Trophoblast cell (in vitro differentiated cells and primary cell): ENCODE data around the gene AMBRA1.
A peak's percentile ranks its signal among the peaks of the same experiment; 100 is the strongest.
"Not testable (repeated sequence)": the region's sequence is repeated elsewhere in the genome, so short reads cannot be mapped to it uniquely, and the experiment has no call there.

Experiments
- DNase-seq, 2 donors: peaks; one replicate each; pipeline ENCODE4 v3.0.0-alpha.2; 2016
- H2AFZ ChIP-seq: 2 replicates; pipeline ENCODE4 v1.6.1; 2013; ENCODE audit warnings: low read length, moderate library complexity, mild to moderate bottlenecking; ENCODE audit not compliant: insufficient read depth, poor library complexity
- H2AK5ac ChIP-seq: 2 replicates; pipeline ENCODE4 v1.6.1; 2013; ENCODE audit warnings: mild to moderate bottlenecking, low read length
- H2BK120ac ChIP-seq: 2 replicates; pipeline ENCODE4 v1.6.1; 2013; ENCODE audit warnings: low read length, mild to moderate bottlenecking, moderate library complexity; ENCODE audit not compliant: insufficient read depth, poor library complexity
- H2BK12ac ChIP-seq: 2 replicates; pipeline ENCODE4 v1.6.1; 2013; ENCODE audit warnings: mild to moderate bottlenecking, low read length, moderate library complexity
- H2BK5ac ChIP-seq: 2 replicates; pipeline ENCODE4 v1.6.1; 2013; ENCODE audit warnings: low read length, low read depth, moderate library complexity, mild to moderate bottlenecking; ENCODE audit not compliant: poor library complexity
- H3K14ac ChIP-seq: 2 replicates; pipeline ENCODE4 v1.6.1; 2013; ENCODE audit warnings: mild to moderate bottlenecking, low read length
- H3K18ac ChIP-seq: 2 replicates; pipeline ENCODE4 v1.6.1; 2013; ENCODE audit warnings: mild to moderate bottlenecking, low read length
- H3K23ac ChIP-seq: 2 replicates; pipeline ENCODE4 v1.6.1; 2013; ENCODE audit warnings: low read length
- H3K27ac ChIP-seq: 2 replicates; pipeline ENCODE4 v1.5.1; 2013; ENCODE audit warnings: low read depth, mild to moderate bottlenecking, inconsistent platforms, low read length, moderate library complexity
- H3K27me3 ChIP-seq: 2 replicates; pipeline ENCODE4 v1.6.1; 2013; ENCODE audit warnings: inconsistent platforms, mild to moderate bottlenecking, low read length, moderate library complexity; ENCODE audit not compliant: insufficient read depth
- H3K36me3 ChIP-seq, 2 experiments: 1 replicate in 1 of 2; 2 replicates in 1 of 2; pipeline ENCODE4 v1.6.1; 2013; ENCODE audit warnings: low read length in 2 of 2, mild to moderate bottlenecking in 2 of 2, moderate library complexity in 1 of 2; ENCODE audit not compliant: insufficient read depth in 2 of 2, control insufficient read depth in 1 of 2
- H3K4ac ChIP-seq: 2 replicates; pipeline ENCODE4 v1.6.1; 2013; ENCODE audit warnings: low read depth, mild to moderate bottlenecking, low read length, moderate library complexity
- H3K4me1 ChIP-seq, 2 experiments: 1 replicate in 1 of 2; 2 replicates in 1 of 2; pipeline ENCODE4 v1.6.1; 2013; ENCODE audit warnings: low read length in 2 of 2, mild to moderate bottlenecking in 2 of 2, moderate library complexity in 1 of 2; ENCODE audit not compliant: insufficient read depth in 2 of 2, control insufficient read depth in 1 of 2
- H3K4me2 ChIP-seq: 2 replicates; pipeline ENCODE4 v1.6.1; 2013; ENCODE audit warnings: inconsistent platforms, mild to moderate bottlenecking, low read length, moderate library complexity
- H3K4me3 ChIP-seq: 2 replicates; pipeline ENCODE4 v1.5.1; 2013; ENCODE audit warnings: mild to moderate bottlenecking, low read depth, low read length, inconsistent platforms
- H3K79me1 ChIP-seq: one replicate; pipeline ENCODE4 v1.6.1; 2013; ENCODE audit warnings: low read length
- H3K79me2 ChIP-seq: 2 replicates; pipeline ENCODE4 v1.6.1; 2013; ENCODE audit warnings: low read length, mild to moderate bottlenecking; ENCODE audit not compliant: control insufficient read depth, insufficient read depth, poor library complexity
- H3K9ac ChIP-seq: 2 replicates; pipeline ENCODE4 v1.6.1; 2013; ENCODE audit warnings: mild to moderate bottlenecking, low read length
- H3K9me3 ChIP-seq: 2 replicates; pipeline ENCODE4 v1.6.1; 2013; ENCODE audit warnings: low read depth, mild to moderate bottlenecking, control low read depth, inconsistent platforms, low read length; ENCODE audit not compliant: insufficient read depth
- H4K12ac ChIP-seq: 2 replicates; pipeline ENCODE4 v1.6.1; 2013; ENCODE audit warnings: low read depth, mild to moderate bottlenecking, low read length, moderate library complexity
- H4K8ac ChIP-seq: 2 replicates; pipeline ENCODE4 v1.6.1; 2013; ENCODE audit warnings: low read depth, mild to moderate bottlenecking, low read length, moderate library complexity
- H4K91ac ChIP-seq: one replicate; pipeline ENCODE4 v1.6.1; 2013; ENCODE audit warnings: low read depth, mild to moderate bottlenecking, low read length, moderate library complexity
- WGBS: extraction: QIAGEN DNeasy Blood & Tissue Kit; methylation state at CpG from one replicate; pipeline ENCODE4 v1.1.7; 2013; ENCODE audit warnings: missing lambda C conversion rate; ENCODE audit not compliant: insufficient read length, insufficient coverage; ENCODE audit errors: extremely low coverage; 5-methylcytosine and 5-hydroxymethylcytosine counted together

AMBRA1 gene

GRCh38 chr11:46380340-46381047 lies 213.3 kb downstream of the AMBRA1 start:
- WGBS: no CpG with 5 or more reads among the region's 45 CpGs
- peak overlapping the region; percentile 100 for H3K27ac ChIP-seq

GRCh38 chr11:46379482-46380293 lies 214.1 kb downstream of the AMBRA1 start:
- H3K9me3 ChIP-seq, H3K18ac ChIP-seq, H3K9ac ChIP-seq, H3K27me3 ChIP-seq, H2AFZ ChIP-seq, H3K23ac ChIP-seq, H4K12ac ChIP-seq, H3K4ac ChIP-seq, H2BK12ac ChIP-seq: not testable (repeated sequence)
- Histone ChIP-seq H2BK120ac (peak overlapping the region; percentile 30), H3K4me1 (peaks cover 15 to 17% of the 10 kb centered on the region in 2 experiments), H3K4me3 (peak overlapping the region; percentile 55), H2AK5ac (peak overlapping the region; percentile 30), H3K14ac (peak overlapping the region; percentile 58), H3K79me1 (peaks cover 24% of the 10 kb centered on the region), H3K27ac (peak overlapping the region; percentile 100), H2BK5ac (peak overlapping the region; percentile 60), H3K36me3 (peaks cover 54 to 56% of the 10 kb centered on the region in 2 experiments), H4K8ac (peak overlapping the region; percentile 32), H3K4me2 (peak overlapping the region; percentile 47), H3K79me2 (peaks cover 13% of the 10 kb centered on the region), H4K91ac (peak overlapping the region; percentile 80)
- DNase-seq: peak; percentile 60 to 71
- no CpG with 5 or more reads among the region's 36 CpGs for WGBS

More at GRCh38 chr11:46380340-46381047, 213.3 kb downstream of the AMBRA1 start:
- Histone ChIP-seq H2AK5ac (no peak overlapping the region), H3K36me3 (peaks cover 46 to 47% of the 10 kb centered on the region in 2 experiments), H3K9ac (peak overlapping the region; percentile 24), H3K9me3 (no peaks in the 10 kb centered on the region), H2BK12ac (no peak overlapping the region), H3K14ac (peak overlapping the region; percentile 97), H3K4me2 (peak overlapping the region; percentile 73), H3K4ac (peak overlapping the region; percentile 87), H3K27me3 (no peaks in the 10 kb centered on the region), H3K4me3 (peak overlapping the region; percentile 79), H4K12ac (peak overlapping the region; percentile 90), H3K79me1 (peaks cover 24% of the 10 kb centered on the region), H4K8ac (peak overlapping the region; percentile 96), H2BK120ac (peak overlapping the region; percentile 98), H3K4me1 (peaks cover 15 to 17% of the 10 kb centered on the region in 2 experiments), H3K23ac (no peak overlapping the region), H3K18ac (peak overlapping the region; percentile 95), H4K91ac (peak overlapping the region; percentile 100), H2AFZ (peak overlapping the region; percentile 51), H2BK5ac (peak overlapping the region; percentile 96), H3K79me2 (peaks cover 13% of the 10 kb centered on the region)
- DNase-seq: peak in 1 of 2 donors; percentile 48

- peak overlapping the region; percentile 22 for H4K91ac ChIP-seq
- peak overlapping the region; percentile 30 for H2AK5ac ChIP-seq
- H3K4me3 ChIP-seq: no peak overlapping the region
- peaks cover 3% of the 10 kb centered on the region for H3K9me3 ChIP-seq
- H3K79me2 ChIP-seq: peaks cover 13% of the 10 kb centered on the region
- H2BK5ac ChIP-seq: no peak overlapping the region
- peaks cover 24% of the 10 kb centered on the region for H3K79me1 ChIP-seq
- no peak overlapping the region for H2BK120ac ChIP-seq
- no peak overlapping the region for H4K8ac ChIP-seq
- H3K14ac ChIP-seq: no peak overlapping the region
- H3K36me3 ChIP-seq: peaks cover 59 to 60% of the 10 kb centered on the region in 2 experiments
- no peak for DNase-seq
- H3K18ac ChIP-seq: no peak overlapping the region
- no peak overlapping the region for H3K23ac ChIP-seq
- H2AFZ ChIP-seq: no peak overlapping the region
- WGBS: no CpG with 5 or more reads among the region's 20 CpGs
- no peak overlapping the region for H3K9ac ChIP-seq
- H2BK12ac ChIP-seq: no peak overlapping the region
- peaks cover 15 to 17% of the 10 kb centered on the region in 2 experiments for H3K4me1 ChIP-seq
- peak overlapping the region; percentile 19 for H3K4me2 ChIP-seq
- no peak overlapping the region for H3K4ac ChIP-seq
- no peaks in the 10 kb centered on the region for H3K27me3 ChIP-seq
- no peak overlapping the region for H4K12ac ChIP-seq
- H3K27ac ChIP-seq: peak overlapping the region; percentile 52
These were observed 214.9 kb downstream of the AMBRA1 start for GRCh38 chr11:46378811-46379481.

GRCh38 chr11:46378296-46378695 lies 215.5 kb downstream of the AMBRA1 start:
- peaks cover 14 to 17% of the 10 kb centered on the region in 2 experiments for H3K4me1 ChIP-seq
- no peak overlapping the region for H4K8ac ChIP-seq
- H3K9me3 ChIP-seq: peaks cover 3% of the 10 kb centered on the region
- WGBS: no CpG with 5 or more reads among the region's 10 CpGs
- no peak overlapping the region for H3K4ac ChIP-seq
- H3K36me3 ChIP-seq: peaks cover 58% of the 10 kb centered on the region in 2 experiments
- no peak overlapping the region for H2BK120ac ChIP-seq
- no peak overlapping the region for H3K18ac ChIP-seq
- H3K4me3 ChIP-seq: no peak overlapping the region
- H4K12ac ChIP-seq: no peak overlapping the region
- H3K79me1 ChIP-seq: peaks cover 24% of the 10 kb centered on the region
- H3K79me2 ChIP-seq: peaks cover 13% of the 10 kb centered on the region
- no peak overlapping the region for H2AK5ac ChIP-seq
- no peak overlapping the region for H3K4me2 ChIP-seq
- no peak overlapping the region for H2BK12ac ChIP-seq
- H3K14ac ChIP-seq: no peak overlapping the region
- H2AFZ ChIP-seq: no peak overlapping the region
- no peaks in the 10 kb centered on the region for H3K27me3 ChIP-seq
- DNase-seq: no peak
- H2BK5ac ChIP-seq: no peak overlapping the region
- H4K91ac ChIP-seq: no peak overlapping the region
- H3K9ac ChIP-seq: no peak overlapping the region
- H3K23ac ChIP-seq: no peak overlapping the region
- no peak overlapping the region for H3K27ac ChIP-seq
